ENCODE measurements around the gene SH2D1B. TPM values are rescaled to one million over a fixed set of nuclear protein-coding genes. Genes with fewer than 3 reads are reported as not detected.

SH2D1B gene
- total and polyA plus RNA-seq, 2 experiments from 2014 or later, result not detected

DNA sequence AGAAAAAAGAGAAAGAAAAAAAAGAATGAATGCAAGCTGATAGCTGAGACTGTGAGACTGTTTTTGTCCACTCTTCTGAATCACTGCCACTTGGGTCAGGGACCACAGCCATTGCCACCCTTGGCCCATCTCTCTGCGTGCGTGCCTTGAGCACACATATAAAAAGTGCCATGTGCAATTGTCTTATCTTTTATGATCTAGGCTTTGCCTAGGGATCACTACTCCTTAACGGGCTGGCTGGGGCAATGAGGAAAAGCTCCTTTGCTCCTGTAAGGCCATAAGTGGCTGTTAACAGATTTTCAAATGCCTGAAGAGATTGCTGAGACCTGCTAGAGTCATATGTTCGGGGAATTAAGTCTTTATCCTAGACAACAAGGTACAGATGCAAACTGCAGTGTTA is 43.5 kb downstream of the SH2D1B start:
- no peak overlapping the region for H2AFZ ChIP-seq
- no peaks in the 10 kb centered on the region for H3K79me2 ChIP-seq
- H3K4me3 ChIP-seq, result no peak overlapping the region
- H3K27me3 ChIP-seq, result no peaks in the 10 kb centered on the region
- H3K27ac ChIP-seq, result no peak overlapping the region
- H3K4me2 ChIP-seq, result no peak overlapping the region
- WGBS (ENCODE audit: low lambda C conversion rate, missing lambda C conversion rate), result 58% methylated on average over 4 of the region's 4 CpGs
- H3K9me2 ChIP-seq (replicated peaks; ENCODE audit: insufficient read depth), result no peaks in the 10 kb centered on the region
- TF ChIP-seq, protein P1, sequence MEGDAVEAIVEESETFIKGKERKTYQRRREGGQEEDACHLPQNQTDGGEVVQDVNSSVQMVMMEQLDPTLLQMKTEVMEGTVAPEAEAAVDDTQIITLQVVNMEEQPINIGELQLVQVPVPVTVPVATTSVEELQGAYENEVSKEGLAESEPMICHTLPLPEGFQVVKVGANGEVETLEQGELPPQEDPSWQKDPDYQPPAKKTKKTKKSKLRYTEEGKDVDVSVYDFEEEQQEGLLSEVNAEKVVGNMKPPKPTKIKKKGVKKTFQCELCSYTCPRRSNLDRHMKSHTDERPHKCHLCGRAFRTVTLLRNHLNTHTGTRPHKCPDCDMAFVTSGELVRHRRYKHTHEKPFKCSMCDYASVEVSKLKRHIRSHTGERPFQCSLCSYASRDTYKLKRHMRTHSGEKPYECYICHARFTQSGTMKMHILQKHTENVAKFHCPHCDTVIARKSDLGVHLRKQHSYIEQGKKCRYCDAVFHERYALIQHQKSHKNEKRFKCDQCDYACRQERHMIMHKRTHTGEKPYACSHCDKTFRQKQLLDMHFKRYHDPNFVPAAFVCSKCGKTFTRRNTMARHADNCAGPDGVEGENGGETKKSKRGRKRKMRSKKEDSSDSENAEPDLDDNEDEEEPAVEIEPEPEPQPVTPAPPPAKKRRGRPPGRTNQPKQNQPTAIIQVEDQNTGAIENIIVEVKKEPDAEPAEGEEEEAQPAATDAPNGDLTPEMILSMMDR (IDR thresholded peaks at IDR 0.05; ENCODE audit: poor library complexity), result no peak
- no peak for TF ChIP-seq EZH2 (IDR thresholded peaks at IDR 0.05; ENCODE audit: borderline replicate concordance)
- TF ChIP-seq EZH2phosphoT487 (IDR thresholded peaks at IDR 0.05; ENCODE audit: low read depth, severe bottlenecking, unreplicated experiment), result no peak
- no peaks in the 10 kb centered on the region for H3K36me3 ChIP-seq (replicated peaks; ENCODE audit: insufficient read depth, low read depth)
- H4K20me1 ChIP-seq (ENCODE audit: insufficient read depth, poor library complexity, severe bottlenecking), result no peaks in the 10 kb centered on the region
- DNase-seq (ENCODE audit: low spot score), result no peak
- no peaks in the 10 kb centered on the region for H3K9me3 ChIP-seq (ENCODE audit: low read depth)
- H3K4me1 ChIP-seq (ENCODE audit: insufficient read depth), result peaks cover 7% of the 10 kb centered on the region

DNA sequence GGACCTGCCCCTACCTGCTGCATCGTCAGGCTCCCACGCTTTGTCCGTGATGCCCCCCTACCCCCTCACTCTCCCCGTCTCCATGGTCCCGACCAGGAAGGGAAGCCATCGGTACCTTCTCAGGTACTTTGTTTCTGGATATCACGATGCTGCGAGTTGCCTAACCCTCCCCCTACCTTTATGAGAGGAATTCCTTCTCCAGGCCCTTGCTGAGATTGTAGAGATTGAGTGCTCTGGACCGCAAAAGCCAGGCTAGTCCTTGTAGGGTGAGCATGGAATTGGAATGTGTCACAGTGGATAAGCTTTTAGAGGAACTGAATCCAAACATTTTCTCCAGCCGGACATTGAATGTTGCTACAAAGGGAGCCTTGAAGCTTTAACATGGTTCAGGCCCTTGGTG is 44.2 kb downstream of the SH2D1B start:
- Histone ChIP-seq H3K9me2 (replicated peaks; ENCODE audit: insufficient read depth) (no peaks in the 10 kb centered on the region), H3K4me1 (ENCODE audit: insufficient read depth) (peaks cover 7% of the 10 kb centered on the region), H3K79me2 (no peaks in the 10 kb centered on the region), H3K36me3 (replicated peaks; ENCODE audit: insufficient read depth, low read depth) (no peaks in the 10 kb centered on the region), H3K27me3 (no peaks in the 10 kb centered on the region), H3K27ac (no peak overlapping the region), H3K4me2 (no peak overlapping the region), H2AFZ (no peak overlapping the region), H3K4me3 (no peak overlapping the region), H4K20me1 (ENCODE audit: insufficient read depth, poor library complexity, severe bottlenecking) (no peaks in the 10 kb centered on the region), H3K9me3 (ENCODE audit: low read depth) (no peaks in the 10 kb centered on the region)
- 76% methylated on average over 10 of the region's 10 CpGs for WGBS (ENCODE audit: low lambda C conversion rate, missing lambda C conversion rate)
- no peak for DNase-seq (ENCODE audit: low spot score)
- TF ChIP-seq, protein P1 (IDR thresholded peaks at IDR 0.05; ENCODE audit: poor library complexity), result no peak
- TF ChIP-seq EZH2 (IDR thresholded peaks at IDR 0.05; ENCODE audit: borderline replicate concordance), result no peak
- no peak for TF ChIP-seq EZH2phosphoT487 (IDR thresholded peaks at IDR 0.05; ENCODE audit: low read depth, severe bottlenecking, unreplicated experiment)

GRCh38 chr1:162367073-162367472 is 44.9 kb downstream of the SH2D1B start:
- 98% methylated on average over 36 of the region's 36 CpGs for WGBS (ENCODE audit: low lambda C conversion rate, missing lambda C conversion rate)
- Histone ChIP-seq H3K9me3 (ENCODE audit: low read depth) (no peaks in the 10 kb centered on the region), H3K4me1 (ENCODE audit: insufficient read depth) (peaks cover 7% of the 10 kb centered on the region), H3K9me2 (replicated peaks; ENCODE audit: insufficient read depth) (no peaks in the 10 kb centered on the region), H2AFZ (no peak overlapping the region), H3K27me3 (no peaks in the 10 kb centered on the region), H3K4me3 (no peak overlapping the region), H3K36me3 (replicated peaks; ENCODE audit: insufficient read depth, low read depth) (no peaks in the 10 kb centered on the region), H3K27ac (no peak overlapping the region), H3K79me2 (no peaks in the 10 kb centered on the region), H3K4me2 (no peak overlapping the region), H4K20me1 (ENCODE audit: insufficient read depth, poor library complexity, severe bottlenecking) (no peaks in the 10 kb centered on the region)
- TF ChIP-seq EZH2 (IDR thresholded peaks at IDR 0.05; ENCODE audit: borderline replicate concordance) (no peak), EZH2phosphoT487 (IDR thresholded peaks at IDR 0.05; ENCODE audit: low read depth, severe bottlenecking, unreplicated experiment) (no peak)
- TF ChIP-seq, protein P1 (IDR thresholded peaks at IDR 0.05; ENCODE audit: poor library complexity), result no peak
- no peak for DNase-seq (ENCODE audit: low spot score)

DNA sequence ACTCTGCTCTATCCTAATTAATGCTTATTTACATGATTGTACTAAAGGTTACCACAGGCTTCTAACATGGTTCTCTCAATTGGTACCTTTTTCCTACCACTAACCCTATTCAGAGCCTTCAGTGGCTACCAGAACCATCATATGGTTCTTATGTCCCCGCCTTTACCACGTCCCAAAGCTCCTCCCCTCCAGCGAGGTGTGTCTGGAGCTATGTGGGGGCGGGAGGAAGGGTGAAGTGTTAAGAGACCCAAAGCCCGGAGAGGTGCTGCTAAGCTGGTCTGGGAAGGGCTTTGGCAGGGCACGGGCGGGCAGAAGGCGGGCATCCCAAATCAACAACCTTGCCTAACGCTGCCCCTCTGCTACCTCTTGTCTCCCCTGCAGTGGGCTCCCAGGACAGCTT is 45.3 kb downstream of the SH2D1B start:
- Histone ChIP-seq H3K27me3 (no peaks in the 10 kb centered on the region), H3K4me2 (no peak overlapping the region), H3K79me2 (no peaks in the 10 kb centered on the region), H3K36me3 (replicated peaks; ENCODE audit: insufficient read depth, low read depth) (no peaks in the 10 kb centered on the region), H4K20me1 (ENCODE audit: insufficient read depth, poor library complexity, severe bottlenecking) (no peaks in the 10 kb centered on the region), H3K4me1 (ENCODE audit: insufficient read depth) (peaks cover 7% of the 10 kb centered on the region), H3K27ac (no peak overlapping the region), H2AFZ (no peak overlapping the region), H3K9me2 (replicated peaks; ENCODE audit: insufficient read depth) (no peaks in the 10 kb centered on the region), H3K9me3 (ENCODE audit: low read depth) (no peaks in the 10 kb centered on the region), H3K4me3 (no peak overlapping the region)
- DNase-seq (ENCODE audit: low spot score), result no peak
- WGBS (ENCODE audit: low lambda C conversion rate, missing lambda C conversion rate), result 94% methylated on average over 9 of the region's 9 CpGs
- TF ChIP-seq EZH2phosphoT487 (IDR thresholded peaks at IDR 0.05; ENCODE audit: low read depth, severe bottlenecking, unreplicated experiment) (no peak), EZH2 (IDR thresholded peaks at IDR 0.05; ENCODE audit: borderline replicate concordance) (no peak)
- TF ChIP-seq, protein P1 (IDR thresholded peaks at IDR 0.05; ENCODE audit: poor library complexity), result no peak

Measured in hepatocyte (in vitro differentiated cells).